22Rv1 (cell line): Measurements from ENCODE around the gene DEF6.

ENCODE experiments used
- CTCF ChIP-seq: fragments of 450-650 bp; IDR thresholded peaks from 2 replicates; pipeline ENCODE4 v1.5.1; 2017; ENCODE audit warnings: mild to moderate bottlenecking
- ZFX ChIP-seq: fragments of 450-650 bp; IDR thresholded peaks from 2 replicates; pipeline ENCODE4 v1.6.1; 2017; ENCODE audit warnings: antibody characterized with exemption, borderline replicate concordance

DNA sequence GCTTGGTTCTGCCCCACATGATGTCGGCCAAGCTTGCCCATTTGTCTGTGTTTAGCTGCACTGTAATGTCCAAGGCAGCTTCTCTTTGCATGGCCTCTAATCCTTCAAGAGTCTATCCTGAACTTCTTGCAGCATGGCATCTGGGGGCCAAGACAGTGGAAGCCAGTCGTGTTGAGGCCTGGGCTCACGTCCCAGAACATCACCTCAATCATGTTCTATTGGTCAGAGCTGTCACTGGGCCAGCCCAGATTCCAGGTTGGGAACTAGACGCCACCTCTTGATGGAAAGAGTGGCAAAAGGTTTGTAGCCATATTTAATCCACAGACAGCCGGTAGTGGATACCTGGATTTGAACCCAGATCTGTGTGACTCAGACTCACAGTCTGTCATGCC, 70.0 kb downstream of the DEF6 start:
- no peak for TF ChIP-seq CTCF
- TF ChIP-seq ZFX: no peak
